Effector CD4-positive, alpha-beta T cell (primary cell): ENCODE data around the gene AAGAB.
"Not testable (repeated sequence)": the region's sequence is repeated elsewhere in the genome, so short reads cannot be mapped to it uniquely, and the experiment has no call there.

Experiments used
- DNase-seq: peaks from one replicate; pipeline ENCODE4 v3.0.0-alpha.2; 2020

The AAGAB gene

DNA sequence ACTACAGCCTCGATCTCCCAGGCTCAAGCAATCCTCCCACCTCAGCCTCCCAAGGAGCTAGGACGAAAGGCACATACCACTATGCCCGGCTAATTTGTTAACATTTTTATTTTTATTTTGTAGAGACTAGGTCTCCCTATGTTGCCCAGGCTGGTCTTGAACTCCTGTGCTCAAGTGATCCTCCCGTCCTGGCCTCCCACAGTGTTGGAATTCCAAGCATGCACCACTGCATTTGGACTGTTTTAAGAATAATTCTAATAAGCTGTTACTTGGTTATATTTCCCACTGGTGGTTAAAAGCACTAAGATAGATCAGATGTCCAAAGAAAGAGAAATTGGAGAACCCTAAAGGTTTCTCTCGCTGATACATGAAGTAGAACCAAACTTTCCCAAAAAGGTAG, 3.1 kb downstream of the AAGAB start:
- no peak for DNase-seq

DNA sequence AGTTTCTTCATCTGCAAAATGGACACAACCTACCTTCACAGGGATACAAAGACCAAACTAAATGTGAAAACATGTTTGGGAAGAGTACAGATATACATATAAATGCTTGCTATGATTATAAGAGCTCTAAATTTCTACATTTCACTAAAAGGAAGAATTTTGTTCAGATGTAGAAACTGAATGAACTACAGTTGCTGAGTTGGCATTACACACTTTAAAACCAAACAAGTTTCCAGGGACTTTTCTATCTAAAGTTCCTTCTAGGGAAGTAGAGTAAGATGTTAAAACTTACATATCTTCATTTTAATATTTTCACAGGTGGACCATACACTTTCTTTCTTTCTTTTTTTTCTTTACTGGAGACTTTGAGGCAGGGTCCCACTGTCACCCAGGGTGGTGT, 4.6 kb downstream of the AAGAB start:
- no peak for DNase-seq

DNA sequence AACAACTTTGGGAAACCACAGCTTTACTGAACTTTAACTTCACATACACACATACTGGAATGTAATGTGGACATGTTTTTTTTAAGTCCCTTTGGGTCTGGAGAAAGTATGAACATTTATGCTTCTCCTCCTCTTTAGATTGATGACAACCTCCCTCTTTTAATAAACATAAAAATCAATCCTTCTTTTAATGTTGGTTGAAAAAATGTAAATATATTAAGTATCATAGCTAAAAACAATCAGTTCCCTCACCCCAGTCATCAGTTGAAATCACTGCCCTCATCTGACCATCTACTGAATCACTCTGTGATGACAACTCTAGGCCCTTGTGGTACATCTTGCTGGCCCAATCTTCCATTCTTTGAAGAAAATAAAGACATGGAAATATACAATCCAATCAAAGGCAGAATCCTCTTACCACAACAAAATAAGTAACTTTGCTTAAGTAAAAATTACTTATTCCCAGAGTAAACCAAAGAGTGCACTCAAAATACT, 6.4 kb downstream of the AAGAB start:
- DNase-seq = no peak

DNA sequence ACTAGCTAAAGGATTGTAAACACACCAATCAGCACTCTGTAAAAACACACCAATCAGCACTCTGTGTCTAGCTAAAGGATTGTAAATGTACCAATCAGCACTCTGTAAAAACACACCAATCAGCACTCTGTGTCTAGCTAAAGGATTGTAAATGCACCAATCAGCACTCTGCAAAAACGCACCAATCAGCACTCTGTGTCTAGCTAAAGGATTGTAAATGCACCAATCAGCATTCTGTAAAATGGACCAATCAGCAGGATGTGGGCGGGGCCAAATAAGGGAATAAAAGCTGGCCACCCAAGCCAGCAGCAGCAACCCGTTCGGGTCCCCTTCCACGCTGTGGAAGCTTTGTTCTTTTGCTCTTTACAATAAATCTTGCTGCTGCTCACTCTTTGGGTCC, 7.9 kb downstream of the AAGAB start:
- DNase-seq = not testable (repeated sequence)

DNA sequence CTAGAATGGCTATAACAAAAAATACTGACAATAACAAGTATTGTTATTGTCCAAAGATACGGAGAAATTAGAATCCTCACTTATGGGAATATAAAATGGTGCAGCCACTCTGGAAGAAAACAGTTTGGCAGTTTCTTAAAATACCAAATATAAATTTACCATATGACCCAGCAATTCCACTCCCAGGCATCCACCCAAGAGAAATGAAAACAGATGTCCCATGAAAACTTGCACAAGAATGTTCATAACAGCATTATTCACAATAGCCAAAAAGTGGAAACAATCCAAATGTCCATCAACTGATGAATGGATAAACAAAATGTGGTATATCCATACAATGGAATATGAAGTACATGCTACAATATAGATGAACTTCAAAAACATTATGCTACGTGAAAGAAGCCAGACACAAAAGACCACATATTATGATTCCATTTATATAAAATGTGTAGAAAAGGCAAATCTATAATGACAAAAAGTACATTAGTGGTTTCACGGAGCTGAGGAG, 9.4 kb downstream of the AAGAB start:
- DNase-seq = no peak

DNA sequence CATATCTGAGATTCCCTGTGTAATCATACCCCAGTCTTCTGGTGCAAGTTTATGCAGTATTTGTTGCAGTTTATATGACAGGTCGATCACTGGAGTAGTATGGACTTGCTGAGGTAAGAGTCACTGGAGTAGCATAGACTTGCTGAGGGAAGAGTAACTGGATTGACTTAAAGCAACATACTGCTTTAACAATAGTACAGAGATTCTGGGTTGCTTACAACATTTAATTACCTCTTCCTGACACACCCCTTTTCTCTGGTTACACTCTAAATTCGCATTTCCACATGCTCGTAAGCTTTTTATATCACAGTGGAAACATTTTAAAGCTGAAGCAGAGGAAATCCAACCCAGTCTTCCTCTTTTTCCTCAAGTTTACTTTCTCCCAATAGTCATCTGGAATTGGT, 11.8 kb downstream of the AAGAB start:
- no peak for DNase-seq

DNA sequence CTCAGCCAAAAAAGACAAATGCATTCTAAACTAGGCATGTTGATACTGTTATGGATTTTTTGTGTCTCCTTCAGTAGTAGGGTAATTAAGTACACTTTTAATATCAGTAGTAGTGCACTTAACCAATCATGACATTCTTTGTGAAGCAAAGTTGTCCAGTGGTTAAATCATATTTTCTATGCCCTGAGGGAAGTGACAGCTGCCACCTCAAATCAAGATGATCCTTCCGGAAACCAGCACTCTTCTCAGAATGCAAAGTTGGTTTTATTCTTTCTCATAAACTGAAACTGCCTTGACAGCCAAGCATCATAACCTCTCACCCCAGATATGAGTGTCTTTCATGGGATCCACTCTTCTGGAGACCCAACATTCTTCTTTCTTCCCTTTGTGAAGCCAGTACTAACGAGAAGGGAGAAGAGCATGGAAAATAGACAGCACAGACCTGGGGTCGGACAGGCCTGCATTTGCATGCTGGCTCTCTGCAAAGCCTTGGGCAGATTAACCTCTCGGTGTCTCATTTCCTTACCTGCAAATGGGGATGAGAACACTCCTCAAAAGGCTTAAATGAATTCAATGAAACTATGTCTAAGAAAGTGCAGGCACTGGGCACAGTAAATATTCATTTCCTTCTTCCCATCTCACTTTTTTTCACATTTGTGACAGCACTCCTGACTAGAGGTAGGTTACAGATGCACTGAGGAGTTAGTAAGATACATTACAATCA, 13.2 kb downstream of the AAGAB start:
- no peak for DNase-seq

DNA sequence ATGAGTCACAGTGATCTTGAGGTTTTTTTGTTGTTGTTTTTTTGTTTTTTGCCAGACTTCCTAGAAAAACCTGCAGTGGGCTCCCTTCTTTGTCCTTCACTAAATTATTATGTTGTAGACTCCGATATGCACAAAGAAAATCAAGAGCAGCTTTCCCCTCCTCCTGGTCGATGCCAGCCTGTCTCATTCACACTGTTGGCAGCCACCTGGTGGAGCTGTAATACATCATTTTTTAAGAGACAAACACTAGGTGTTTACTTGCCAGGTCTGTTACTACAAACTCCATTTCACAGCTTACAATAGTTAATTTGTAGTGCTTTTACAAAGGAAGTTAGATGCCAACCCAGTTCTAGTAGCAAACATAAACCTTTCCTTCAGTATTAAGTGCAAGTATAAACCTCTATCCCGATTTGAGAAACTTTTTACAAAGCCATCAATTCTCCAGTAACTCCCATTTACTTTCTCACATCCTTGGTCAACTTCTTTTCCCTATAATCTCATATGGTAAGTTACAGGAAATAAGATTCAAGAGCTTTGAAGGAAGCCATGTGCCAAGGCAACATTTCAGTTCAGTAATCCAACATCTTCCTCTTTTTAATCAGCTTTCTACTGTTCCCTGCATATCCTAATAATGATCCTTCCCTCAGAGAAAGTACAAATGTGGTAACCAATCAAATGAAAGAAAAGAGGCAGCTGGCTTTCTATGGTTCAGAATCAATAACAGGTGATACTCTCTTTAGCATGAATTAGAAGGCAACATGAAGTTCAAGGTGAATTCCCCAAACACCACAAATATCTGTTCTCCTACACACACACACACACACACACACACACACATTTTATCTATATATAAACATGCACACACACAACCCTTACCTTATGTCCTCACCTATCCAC, 14.0 kb downstream of the AAGAB start:
- peak; percentile 6 for DNase-seq

DNA sequence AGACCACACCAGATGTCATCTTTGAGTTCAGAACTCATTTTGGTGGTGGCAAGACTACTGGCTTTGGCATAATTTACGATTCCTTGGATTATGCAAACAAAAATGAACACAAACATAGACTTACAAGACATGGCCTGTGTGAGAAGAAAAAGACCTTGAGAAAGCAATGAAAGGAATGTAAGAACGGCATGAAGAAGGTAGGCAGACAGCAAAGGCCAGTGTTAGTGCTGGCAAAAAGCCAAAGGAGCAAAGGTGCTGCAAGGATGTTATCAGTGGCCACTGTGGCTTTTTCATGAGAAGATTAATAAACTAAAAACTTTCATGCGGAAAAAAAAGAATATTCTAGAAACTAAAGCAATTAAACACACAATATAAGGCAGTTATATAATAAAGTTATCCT, 21.9 kb downstream of the AAGAB start:
- no peak for DNase-seq

DNA sequence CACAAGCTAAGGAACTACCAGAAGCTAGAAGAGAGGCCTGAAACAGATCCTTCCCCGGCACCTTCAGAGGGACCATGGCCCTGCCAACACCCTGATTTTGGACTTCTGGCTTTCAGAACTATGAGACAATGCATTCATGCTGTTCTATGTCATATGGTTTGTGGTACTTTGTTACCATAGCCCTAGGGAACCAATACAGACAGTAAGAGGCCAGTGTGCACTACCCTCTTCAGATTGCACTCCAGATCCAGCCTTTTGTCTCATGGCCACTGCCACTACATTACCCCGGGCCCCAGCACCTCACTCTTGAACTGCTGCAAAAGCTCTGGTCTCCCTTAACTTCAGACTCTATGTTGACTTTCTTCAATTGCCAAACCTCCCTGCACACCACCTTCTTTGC, 24.0 kb downstream of the AAGAB start:
- DNase-seq = no peak

DNA sequence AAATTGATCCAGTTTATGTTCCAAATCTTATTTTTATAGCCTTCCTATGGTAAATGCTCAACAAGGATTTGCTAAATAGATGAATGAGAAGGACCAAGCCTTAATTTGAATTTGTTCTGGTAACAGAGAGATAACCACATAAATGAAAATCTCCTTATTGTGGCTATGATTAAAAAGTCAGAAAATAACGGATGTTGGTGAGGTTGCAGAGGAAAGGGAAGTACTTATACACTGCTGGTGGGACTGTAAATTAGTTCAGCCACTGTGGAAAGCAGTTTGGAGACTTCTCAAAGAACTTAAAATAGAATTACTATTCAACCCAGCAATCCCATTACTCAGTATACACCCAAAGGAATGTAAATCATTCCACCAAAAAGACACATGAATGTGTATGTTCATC, 26.2 kb downstream of the AAGAB start:
- no peak for DNase-seq

DNA sequence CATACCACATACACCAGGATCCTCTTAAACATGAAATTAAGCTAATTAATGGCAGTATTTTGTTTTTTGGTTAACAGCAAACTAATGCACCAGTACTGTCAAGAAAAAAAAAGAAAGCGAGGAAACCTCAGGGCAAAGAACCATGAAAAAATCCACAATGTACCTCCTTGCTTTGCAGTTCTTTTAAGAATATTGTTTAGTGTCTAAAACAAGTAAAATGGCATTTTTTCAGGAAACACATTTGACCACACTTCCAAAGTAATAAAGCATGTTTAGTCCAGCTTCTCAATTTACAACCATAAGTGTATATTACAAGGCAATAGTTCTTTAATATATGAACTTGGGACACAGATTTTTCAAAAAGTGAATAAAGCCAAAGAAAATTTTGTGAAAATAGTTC, 26.6 kb downstream of the AAGAB start:
- DNase-seq = no peak

DNA sequence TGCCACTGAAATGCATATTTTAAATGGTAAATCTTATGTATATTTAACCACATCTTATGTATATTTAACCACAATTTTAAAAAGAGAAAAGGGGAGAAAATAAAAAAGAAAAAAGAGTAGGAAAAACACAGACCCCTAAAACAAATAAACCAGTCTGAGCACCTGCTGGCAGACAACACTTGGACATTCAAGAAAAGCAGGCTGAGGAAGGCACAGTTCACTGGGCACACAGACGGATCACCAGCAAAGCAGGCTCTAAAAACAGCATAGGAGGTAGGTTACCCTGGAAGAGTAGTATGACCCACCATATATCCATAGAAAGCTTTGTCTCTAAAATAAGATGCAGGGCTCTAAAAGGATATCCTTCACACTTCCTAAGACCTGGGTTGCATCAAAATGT, 27.0 kb downstream of the AAGAB start:
- no peak for DNase-seq

DNA sequence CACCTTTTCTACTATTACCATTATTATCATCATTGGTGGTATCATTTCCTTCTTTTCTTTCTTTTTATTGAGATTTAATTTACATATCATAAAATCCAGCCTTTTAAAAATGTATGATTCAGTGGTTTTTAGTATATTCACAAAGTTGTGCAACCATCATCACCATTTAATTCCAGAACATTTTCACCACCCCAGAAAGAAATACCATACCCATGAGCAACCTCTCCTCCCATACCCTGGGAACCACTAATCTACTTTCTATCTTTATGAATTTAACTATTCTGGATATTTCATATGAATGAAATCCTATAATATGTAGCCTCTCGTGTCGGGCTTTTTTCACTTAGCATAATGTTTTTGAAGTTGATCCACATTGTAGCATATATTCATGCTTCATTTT, 29.1 kb downstream of the AAGAB start:
- no peak for DNase-seq

DNA sequence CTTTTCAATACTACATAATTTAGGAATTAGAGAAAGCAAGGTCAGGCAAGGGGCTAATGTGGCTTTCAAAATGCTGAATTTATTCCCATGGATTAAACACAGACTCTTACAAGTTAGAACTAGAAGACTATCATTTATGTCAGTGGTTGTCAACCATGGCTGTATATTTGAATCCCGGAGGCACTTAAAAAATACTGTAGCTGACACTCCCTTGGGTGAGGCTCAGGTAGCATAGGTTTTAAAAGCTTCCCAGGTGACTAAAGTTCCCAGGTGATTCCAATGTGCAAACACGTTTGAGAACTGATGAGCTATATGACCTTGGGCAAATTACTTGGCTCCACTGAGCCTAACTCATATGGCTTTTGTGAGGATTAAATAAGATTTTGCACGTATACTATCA, 29.6 kb downstream of the AAGAB start:
- DNase-seq = no peak

DNA sequence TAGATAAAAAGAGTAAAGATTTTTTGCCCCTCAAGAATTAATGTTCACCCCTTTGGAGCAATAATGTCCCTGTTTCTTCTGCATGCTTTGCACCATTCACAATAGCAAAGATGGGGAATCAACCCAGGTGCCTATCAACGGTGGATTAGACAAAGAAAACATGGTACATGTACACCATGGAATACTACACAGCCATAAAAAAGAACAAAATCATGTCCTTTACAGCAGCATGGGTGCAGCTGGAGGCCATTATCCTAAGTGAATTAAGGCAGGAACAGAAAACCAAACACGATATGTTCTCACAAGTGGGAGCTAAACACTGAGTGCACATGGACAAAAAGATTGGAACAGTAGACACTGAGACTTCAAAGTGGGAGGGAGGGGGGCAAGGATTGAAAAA, 35.2 kb downstream of the AAGAB start:
- no peak for DNase-seq

DNA sequence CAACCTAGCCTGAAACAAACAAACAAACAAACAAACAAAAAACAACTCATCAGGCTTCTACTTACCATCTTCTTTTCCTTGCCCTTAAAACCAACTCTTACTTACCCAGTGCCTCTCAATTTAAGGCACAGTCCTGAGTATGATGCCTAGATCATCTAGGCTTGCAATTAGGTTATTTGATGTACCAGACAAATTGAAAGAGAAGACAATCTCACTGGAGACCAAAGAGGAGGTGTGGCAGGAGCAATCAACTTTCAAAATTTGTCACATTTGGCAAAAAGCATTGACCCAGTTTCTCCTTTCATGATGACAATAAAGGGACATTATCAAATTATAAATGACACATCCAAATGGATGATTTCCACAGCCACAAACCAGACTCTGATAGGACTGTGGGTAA, 36.0 kb downstream of the AAGAB start:
- DNase-seq = no peak

DNA sequence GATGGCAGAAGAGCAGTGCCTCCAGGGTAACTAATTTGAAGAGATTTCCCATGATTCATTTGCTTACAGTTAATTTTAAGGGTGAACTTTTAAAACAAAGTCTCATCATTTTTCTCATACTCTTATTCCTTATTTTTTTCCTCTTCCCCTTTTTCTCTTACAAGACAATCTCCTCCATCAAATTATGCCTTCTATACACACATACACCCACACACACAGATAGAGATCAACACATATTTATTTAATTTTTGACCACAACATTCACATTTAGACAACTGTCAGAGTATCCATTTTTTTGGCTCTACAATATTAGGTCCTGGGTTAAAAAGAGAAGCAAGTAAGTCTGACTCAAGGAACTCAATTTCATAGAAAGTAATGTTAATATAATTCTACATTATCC, 37.6 kb downstream of the AAGAB start:
- no peak for DNase-seq

DNA sequence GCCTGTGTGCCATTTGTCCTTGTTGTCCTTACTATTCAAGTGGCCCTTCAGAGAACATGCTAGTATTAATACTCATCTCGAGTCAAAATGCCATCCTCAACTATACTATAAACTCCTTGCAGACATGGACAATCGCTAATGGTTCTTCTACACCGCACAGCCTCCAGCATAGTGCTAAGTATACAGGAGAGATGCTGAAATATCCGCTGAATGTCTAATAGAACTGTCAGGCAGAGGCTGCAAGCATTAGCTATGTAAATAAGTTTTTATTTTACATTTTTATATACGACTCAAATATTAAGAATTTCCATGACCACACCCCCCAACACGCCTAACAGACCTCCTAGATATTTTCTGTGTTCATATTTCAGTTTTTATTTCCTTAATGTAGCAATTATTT, 39.4 kb downstream of the AAGAB start:
- no peak for DNase-seq

DNA sequence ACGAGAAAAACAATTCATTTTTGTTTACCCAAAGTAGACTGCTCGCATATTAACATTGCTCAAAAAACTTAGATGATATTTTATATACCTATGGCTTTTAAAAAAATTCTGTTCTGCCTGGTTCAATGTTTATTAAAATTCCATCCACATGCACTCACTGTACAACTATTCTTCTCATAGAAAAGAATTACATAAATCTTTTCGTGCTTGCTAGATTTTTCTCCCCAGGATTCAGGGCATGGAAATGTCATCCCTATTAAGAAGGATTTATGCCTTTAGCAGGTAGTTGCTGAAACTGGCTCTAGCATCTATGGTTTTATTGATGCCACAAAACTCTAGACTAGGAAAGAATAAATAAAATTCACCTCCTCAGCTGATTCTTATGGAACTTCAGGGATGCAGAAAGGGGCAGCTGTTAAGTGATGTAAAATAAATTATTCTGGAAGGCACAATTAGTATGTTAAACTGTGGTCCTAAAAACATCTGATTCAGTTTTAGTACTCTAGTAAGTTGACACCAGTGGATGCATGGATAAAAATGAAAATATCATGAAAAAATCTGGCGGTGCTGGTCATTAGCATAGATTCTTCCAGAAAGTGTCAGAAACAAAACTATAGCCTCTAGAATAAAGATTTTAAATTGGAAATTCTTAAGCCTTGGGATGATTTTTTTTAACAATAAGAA, 41.6 kb downstream of the AAGAB start:
- DNase-seq = no peak

DNA sequence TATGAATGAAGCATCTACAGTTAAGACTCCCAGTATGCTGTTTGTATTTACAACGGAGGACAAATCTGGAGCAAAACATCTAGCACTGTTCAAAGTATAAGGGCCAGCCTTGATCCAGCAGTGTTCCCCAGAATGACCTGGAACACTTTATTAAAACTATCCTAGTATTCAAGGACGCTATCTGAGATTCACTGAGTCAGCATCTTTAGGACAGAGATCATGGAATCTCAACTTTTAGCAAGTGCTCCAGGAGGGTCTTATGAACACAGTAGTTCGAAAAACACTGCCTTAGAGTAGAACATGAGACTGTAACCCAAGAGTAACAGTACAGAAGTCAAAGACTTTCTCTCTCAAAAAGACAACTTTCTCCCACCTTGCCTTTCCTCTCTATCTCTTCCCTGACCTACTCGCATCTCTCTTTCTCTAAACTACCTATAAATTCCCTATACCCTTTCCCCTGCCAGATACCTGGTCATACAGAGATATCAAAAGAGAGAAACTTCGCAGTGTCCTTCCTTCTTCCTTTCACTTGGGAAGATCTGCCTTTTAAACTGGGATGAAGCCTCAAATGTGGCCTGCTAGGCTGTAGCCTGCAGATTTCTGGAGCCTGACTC, 43.8 kb downstream of the AAGAB start:
- DNase-seq = no peak

DNA sequence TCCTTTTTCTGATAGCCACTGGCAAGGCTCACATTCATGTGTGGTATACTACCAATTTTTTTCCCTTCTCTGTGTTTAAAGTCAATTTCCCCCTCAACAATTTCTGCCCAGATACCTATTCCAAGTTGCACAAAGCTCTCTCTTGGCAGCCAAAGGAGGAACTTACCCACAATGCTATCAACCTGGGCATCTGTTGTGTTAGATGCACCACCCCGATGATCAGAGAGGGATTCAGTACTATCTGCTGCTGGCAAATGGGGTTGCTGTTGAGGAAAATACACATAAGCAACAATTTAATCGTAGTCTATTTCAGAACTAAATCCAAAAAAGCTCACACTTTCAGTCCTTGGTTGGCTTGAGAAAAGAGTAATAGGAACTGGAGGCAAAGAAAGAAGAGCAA, 46.1 kb downstream of the AAGAB start:
- no peak for DNase-seq
